H1 (cell line): ENCODE results near the gene ARHGEF10L. TPM values are rescaled to one million over a fixed set of nuclear protein-coding genes. Genes with fewer than 3 reads are reported as not detected.
A peak's percentile ranks its signal among the peaks of the same experiment; 100 is the strongest.

Source experiments
- CTCF ChIA-PET: fragments of 300-600 bp; sonication (Branson Sonifier 250); formaldehyde crosslinking; loops from one replicate; lab custom pipeline; 2021; ENCODE audit not compliant: partially characterized antibody; lab: Charles Lee
- POLR2A ChIA-PET: fragments of 300-600 bp; sonication (Branson Sonifier 250); formaldehyde crosslinking; loops from one replicate; lab custom pipeline; 2021; ENCODE audit warnings: inconsistent platforms; ENCODE audit not compliant: partially characterized antibody; lab: Charles Lee
- DNase-seq, 2 experiments: peaks; one replicate each; pipeline versions ENCODE4 v3.0.0 to v3.0.0-alpha.2; 2010 to 2022; ENCODE audit warnings: low spot score in 2 of 2, low read depth in 1 of 2, mixed read lengths in 1 of 2
- FAIRE-seq: peaks from 2 replicates; lab custom pipeline; 2011; peaks lifted over from hg19 to GRCh38; lab: Jason Lieb, UNC
- H2AFZ ChIP-seq: 2 replicates; pipeline ENCODE4 v1.8.1; 2012; ENCODE audit warnings: low read length, inconsistent platforms
- H2AK5ac ChIP-seq: 2 replicates; pipeline ENCODE4 v1.6.1; 2013; ENCODE audit warnings: low read depth, low read length
- H2BK120ac ChIP-seq: replicated peaks from 2 replicates; pipeline ENCODE3; 2013; ENCODE audit warnings: low read depth, low read length, inconsistent platforms
- H2BK12ac ChIP-seq: 2 replicates; pipeline ENCODE4 v1.6.1; 2013; ENCODE audit warnings: low read depth, low read length
- H2BK15ac ChIP-seq: 2 replicates; pipeline ENCODE4 v1.6.1; 2013; ENCODE audit warnings: low read length
- H2BK20ac ChIP-seq: 2 replicates; pipeline ENCODE4 v1.6.1; 2013; ENCODE audit warnings: low read length
- H2BK5ac ChIP-seq: 2 replicates; pipeline ENCODE4 v1.6.1; 2013; ENCODE audit warnings: low read depth, low read length
- H3K14ac ChIP-seq: 2 replicates; pipeline ENCODE4 v1.6.1; 2013; ENCODE audit warnings: inconsistent platforms; ENCODE audit not compliant: insufficient read length
- H3K18ac ChIP-seq: 2 replicates; pipeline ENCODE4 v1.6.1; 2013; ENCODE audit warnings: low read length; ENCODE audit errors: extremely low read depth
- H3K23ac ChIP-seq: 2 replicates; pipeline ENCODE4 v1.6.1; 2013; ENCODE audit warnings: inconsistent platforms; ENCODE audit not compliant: insufficient read length
- H3K23me2 ChIP-seq: 2 replicates; pipeline ENCODE4 v1.6.1; 2013; ENCODE audit warnings: low read depth, low read length
- H3K27ac ChIP-seq: 2 replicates; pipeline ENCODE4 v1.6.1; 2011; ENCODE audit warnings: low read depth, low read length, inconsistent platforms
- H3K27me3 ChIP-seq, 4 experiments: replicated peaks in 1 of 4; 1 replicate in 1 of 4; 2 replicates in 3 of 4; pipeline versions ENCODE4 v1.6.1 to v1.8.1; 2011 to 2013; ENCODE audit warnings: low read length in 3 of 4, mild to moderate bottlenecking in 3 of 4, inconsistent platforms in 2 of 4, mixed read lengths in 2 of 4, moderate library complexity in 1 of 4; ENCODE audit not compliant: control insufficient read depth in 3 of 4, insufficient read depth in 3 of 4; ENCODE audit errors: extremely low read depth in 1 of 4
- H3K36me3 ChIP-seq, 4 experiments: 2 replicates each; pipeline versions ENCODE4 v1.6.1 to v1.8.1; 2011 to 2013; ENCODE audit warnings: mild to moderate bottlenecking in 4 of 4, low read length in 3 of 4, moderate library complexity in 2 of 4, control low read depth in 1 of 4, inconsistent platforms in 1 of 4; ENCODE audit not compliant: insufficient read depth in 4 of 4, control insufficient read depth in 2 of 4
- H3K4ac ChIP-seq: replicated peaks from 2 replicates; pipeline ENCODE3; 2013; ENCODE audit warnings: low read length, low read depth, mixed read lengths, inconsistent platforms; ENCODE audit not compliant: insufficient read length
- H3K4me1 ChIP-seq, 4 experiments: replicated peaks in 1 of 4; 1 replicate in 1 of 4; 2 replicates in 3 of 4; pipeline versions ENCODE4 v1.6.1 to v1.8.1; 2011 to 2013; ENCODE audit warnings: low read length in 3 of 4, inconsistent platforms in 2 of 4, mixed read lengths in 1 of 4; ENCODE audit not compliant: insufficient read depth in 4 of 4, control insufficient read depth in 3 of 4
- H3K4me2 ChIP-seq, 2 experiments: 2 replicates each; pipeline versions ENCODE4 v1.6.1 to v1.8.1; 2011 to 2013; ENCODE audit warnings: low read depth in 2 of 2, low read length in 2 of 2, control low read depth in 1 of 2, inconsistent platforms in 1 of 2, mild to moderate bottlenecking in 1 of 2; ENCODE audit not compliant: insufficient read depth in 1 of 2
- H3K4me3 ChIP-seq, 4 experiments: fragments of 200-600, 300-600 bp in 1 of 4; sonication (generic), shearing (Covaris generic), sonication (Bioruptor Twin) in 1 of 4; 2 replicates each; pipeline versions ENCODE4 v1.5.1 to v1.8.1; 2011 to 2016; ENCODE audit warnings: low read length in 4 of 4, low read depth in 3 of 4, control low read depth in 2 of 4, inconsistent platforms in 2 of 4, mild to moderate bottlenecking in 2 of 4, mixed read lengths in 1 of 4, moderate library complexity in 1 of 4; ENCODE audit not compliant: insufficient read depth in 2 of 4; ENCODE audit errors: extremely low read depth in 1 of 4
- H3K56ac ChIP-seq: replicated peaks from 2 replicates; pipeline ENCODE3; 2013; ENCODE audit warnings: low read depth, mild to moderate bottlenecking, mixed read lengths, low read length, inconsistent platforms; ENCODE audit not compliant: insufficient read length
- H3K79me1 ChIP-seq: 2 replicates; pipeline ENCODE4 v1.6.1; 2013; ENCODE audit warnings: low read depth, low read length, control low read depth
- H3K79me2 ChIP-seq, 2 experiments: 2 replicates each; pipeline versions ENCODE4 v1.6.1 to v1.8.1; 2012 to 2013; ENCODE audit warnings: low read length in 2 of 2, mild to moderate bottlenecking in 2 of 2, inconsistent platforms in 1 of 2; ENCODE audit not compliant: insufficient read depth in 2 of 2, control insufficient read depth in 1 of 2
- H3K9ac ChIP-seq, 4 experiments: replicated peaks in 1 of 4; 1 replicate in 1 of 4; 2 replicates in 3 of 4; pipeline versions ENCODE4 v1.6.1 to v1.8.1; 2011 to 2013; ENCODE audit warnings: low read depth in 3 of 4, low read length in 3 of 4, control low read depth in 2 of 4, mild to moderate bottlenecking in 2 of 4, moderate library complexity in 2 of 4, inconsistent platforms in 1 of 4; ENCODE audit errors: extremely low read depth in 1 of 4
- H3K9me3 ChIP-seq, 2 experiments: 2 replicates each; pipeline versions ENCODE4 v1.6.1 to v1.8.1; 2012 to 2013; ENCODE audit warnings: mild to moderate bottlenecking in 2 of 2, moderate library complexity in 2 of 2, control low read depth in 1 of 2, inconsistent platforms in 1 of 2, low read depth in 1 of 2, low read length in 1 of 2, mixed read lengths in 1 of 2; ENCODE audit not compliant: insufficient read depth in 2 of 2
- H4K20me1 ChIP-seq, 2 experiments: replicated peaks in 1 of 2; 2 replicates each; pipeline versions ENCODE3 to v1.8.1; 2011 to 2013; ENCODE audit warnings: inconsistent platforms in 2 of 2, low read length in 2 of 2, mild to moderate bottlenecking in 1 of 2; ENCODE audit not compliant: insufficient read depth in 2 of 2, control insufficient read depth in 1 of 2
- H4K5ac ChIP-seq: 2 replicates; pipeline ENCODE4 v1.6.1; 2013; ENCODE audit warnings: low read length, low read depth, mixed read lengths, inconsistent platforms; ENCODE audit not compliant: insufficient read length
- H4K8ac ChIP-seq: 2 replicates; pipeline ENCODE4 v1.8.0; 2013; ENCODE audit warnings: mild to moderate bottlenecking, moderate library complexity, low read length, inconsistent platforms; ENCODE audit not compliant: insufficient read depth; ENCODE audit errors: extremely low read depth
- H4K91ac ChIP-seq: replicated peaks from 2 replicates; pipeline ENCODE3; 2013; ENCODE audit warnings: low read length, mixed read lengths, inconsistent platforms; ENCODE audit not compliant: insufficient read length
- CBX5 ChIP-seq: fragments of 300-800, 300-1000 bp; sonication (generic); IDR thresholded peaks from 2 replicates; pipeline ENCODE4 v1.7.1; 2016; ENCODE audit warnings: antibody characterized with exemption, low read length, low read depth
- MAFK ChIP-seq: IDR thresholded peaks from 2 replicates; pipeline ENCODE4 v1.6.1; 2012; ENCODE audit warnings: low read depth, mild to moderate bottlenecking, improper control_type of control experiment, low read length
- PHF8 ChIP-seq: fragments of 200-600 bp; sonication (generic); conservative IDR thresholded peaks from 2 replicates; pipeline ENCODE4 v1.7.1; 2012; ENCODE audit warnings: low read depth, mild to moderate bottlenecking, inconsistent platforms, low read length, moderate library complexity
- WGBS, 2 experiments: shearing (Covaris generic) in 1 of 2; methylation state at CpG; one replicate each; pipeline versions ENCODE4 v1.1.6 to v1.1.7; 2013 to 2015; ENCODE audit warnings: low lambda C conversion rate in 2 of 2, mixed read lengths in 2 of 2, inconsistent platforms in 1 of 2, low coverage in 1 of 2, missing lambda C conversion rate in 1 of 2; ENCODE audit not compliant: insufficient replicate concordance in 2 of 2, insufficient coverage in 1 of 2, insufficient read length in 1 of 2; ENCODE audit errors: extremely low coverage in 1 of 2, missing lambda C conversion rate in 1 of 2; 5-methylcytosine and 5-hydroxymethylcytosine counted together
- polyA plus RNA-seq, 7 experiments: library from polyadenylated mRNA; depleted of rRNA in 3 of 7; stranded (reverse) in 5 of 7; unstranded in 2 of 7; fragments of >200 nt in 5 of 7; fragments of 200-250 nt in 2 of 7; gene quantifications; 1 replicate in 5 of 7; 2 replicates in 1 of 7; 4 replicates in 1 of 7; pipeline versions ENCODE4 v1.2.1 to v1.2.3, GENCODE V29; 2011 to 2013; ENCODE audit warnings: missing spikeins in 2 of 7, mixed read lengths in 2 of 7
- total RNA-seq: library from RNA; stranded (reverse); fragmentation: NEBNext Ultra II Directional; extraction: Animal tissue kit (Norgen Biotek cat#: 25700); gene quantifications from 2 replicates; pipeline ENCODE4 v1.2.1, GENCODE V29; 2021

The ARHGEF10L gene
- total and polyA plus RNA-seq, 2 of the 8 experiments (the other 6 are each of a cell fraction or from before 2014, with no cell fraction given), result 33.6 to 39.6 TPM

GRCh38 chr1:17729909-17730308 is 190.4 kb downstream of the ARHGEF10L start:
- CTCF ChIA-PET, result interaction anchor here (0.7 to 4.2 kb wide), 9 partner anchors 9 to 240 kb away, joined by 3 to 16 read pairs (median 4); no protein-coding TSS in a partner anchor
- no peak overlapping the region for H2BK15ac ChIP-seq
- no peaks in the 10 kb centered on the region for H3K9me3 ChIP-seq

More at GRCh38 chr1:17729909-17730308, 190.4 kb downstream of the ARHGEF10L start:
- H3K23ac ChIP-seq, result no peak overlapping the region
- H2AFZ ChIP-seq, result no peak overlapping the region
- H3K27me3 ChIP-seq, result no peaks in the 10 kb centered on the region
- H4K8ac ChIP-seq, result no peak overlapping the region
- POLR2A ChIA-PET, result no interaction called here
- no peaks in the 10 kb centered on the region for H4K20me1 ChIP-seq
- DNase-seq (no peak), FAIRE-seq (no peak)
- no peak overlapping the region for H4K5ac ChIP-seq
- no peaks in the 10 kb centered on the region for H3K36me3 ChIP-seq
- no peak overlapping the region for H3K4ac ChIP-seq
- no peak overlapping the region for H2BK12ac ChIP-seq
- no peak overlapping the region for H3K9ac ChIP-seq
- no peaks in the 10 kb centered on the region; a peak in 1 of 7 replicates for H3K4me1 ChIP-seq
- no peak overlapping the region for H2BK20ac ChIP-seq
- H3K27ac ChIP-seq, result no peak overlapping the region
- no peaks in the 10 kb centered on the region for H3K79me1 ChIP-seq
- no peak overlapping the region for H2BK5ac ChIP-seq
- no peak overlapping the region for H3K4me2 ChIP-seq
- H3K23me2 ChIP-seq, result no peaks in the 10 kb centered on the region
- H3K4me3 ChIP-seq, result no peak overlapping the region
- no peaks in the 10 kb centered on the region for H3K79me2 ChIP-seq
- no peak overlapping the region for H4K91ac ChIP-seq
- H3K56ac ChIP-seq, result no peak overlapping the region
- TF ChIP-seq PHF8, result no peak
- TF ChIP-seq CBX5, result no peak
- peak; percentile 21; the same call in 1 of the 2 replicates for TF ChIP-seq MAFK
- WGBS, 2 experiments, result 97% methylated on average over 10 of the region's 10 CpGs; no CpG with 5 or more reads in 1 of the 2 experiments
- H2AK5ac ChIP-seq, result no peak overlapping the region
- no peak overlapping the region for H3K14ac ChIP-seq
- H3K18ac ChIP-seq, result no peak overlapping the region
- no peak overlapping the region for H2BK120ac ChIP-seq
